GM12878 (cell line): ENCODE results near the gene TRAPPC3.

Source experiments
- ATF3 ChIP-seq: IDR thresholded peaks from 2 replicates; pipeline ENCODE4 v1.6.1; 2011; ENCODE audit warnings: low read depth, mild to moderate bottlenecking, low read length, moderate library complexity, borderline replicate concordance; ENCODE audit errors: extremely low read depth
- BHLHE40 ChIP-seq, 2 experiments: fragments of 450-650 bp in 1 of 2; IDR thresholded peaks; 2 replicates each; pipeline ENCODE4 v1.6.1; 2011 to 2017; ENCODE audit warnings: low read depth in 2 of 2, borderline replicate concordance in 1 of 2, improper control_type of control experiment in 1 of 2, low read length in 1 of 2, mild to moderate bottlenecking in 1 of 2
- MYC ChIP-seq: IDR thresholded peaks from 2 replicates; pipeline ENCODE4 v1.6.1; 2011; ENCODE audit warnings: mild to moderate bottlenecking, low read length, moderate library complexity, inconsistent platforms; ENCODE audit not compliant: insufficient read depth, insufficient replicate concordance, insufficient read length, severe bottlenecking
- SIX5 ChIP-seq: IDR thresholded peaks from 2 replicates; pipeline ENCODE4 v1.6.1; 2011; ENCODE audit warnings: mild to moderate bottlenecking, low read depth, low read length, moderate library complexity; ENCODE audit not compliant: severe bottlenecking
- TAF1 ChIP-seq: IDR thresholded peaks from 2 replicates; pipeline ENCODE4 v1.6.1; 2011; ENCODE audit warnings: mild to moderate bottlenecking, low read depth, low read length, borderline replicate concordance
- ZNF274 ChIP-seq: IDR thresholded peaks from one replicate; pipeline ENCODE4 v1.8.0; 2011; ENCODE audit not compliant: insufficient read length, insufficient read depth
- ZNF384 ChIP-seq: IDR thresholded peaks from 2 replicates; pipeline ENCODE4 v1.6.1; 2012; ENCODE audit warnings: low read depth, mild to moderate bottlenecking, low read length, improper control_type of control experiment, borderline replicate concordance

DNA sequence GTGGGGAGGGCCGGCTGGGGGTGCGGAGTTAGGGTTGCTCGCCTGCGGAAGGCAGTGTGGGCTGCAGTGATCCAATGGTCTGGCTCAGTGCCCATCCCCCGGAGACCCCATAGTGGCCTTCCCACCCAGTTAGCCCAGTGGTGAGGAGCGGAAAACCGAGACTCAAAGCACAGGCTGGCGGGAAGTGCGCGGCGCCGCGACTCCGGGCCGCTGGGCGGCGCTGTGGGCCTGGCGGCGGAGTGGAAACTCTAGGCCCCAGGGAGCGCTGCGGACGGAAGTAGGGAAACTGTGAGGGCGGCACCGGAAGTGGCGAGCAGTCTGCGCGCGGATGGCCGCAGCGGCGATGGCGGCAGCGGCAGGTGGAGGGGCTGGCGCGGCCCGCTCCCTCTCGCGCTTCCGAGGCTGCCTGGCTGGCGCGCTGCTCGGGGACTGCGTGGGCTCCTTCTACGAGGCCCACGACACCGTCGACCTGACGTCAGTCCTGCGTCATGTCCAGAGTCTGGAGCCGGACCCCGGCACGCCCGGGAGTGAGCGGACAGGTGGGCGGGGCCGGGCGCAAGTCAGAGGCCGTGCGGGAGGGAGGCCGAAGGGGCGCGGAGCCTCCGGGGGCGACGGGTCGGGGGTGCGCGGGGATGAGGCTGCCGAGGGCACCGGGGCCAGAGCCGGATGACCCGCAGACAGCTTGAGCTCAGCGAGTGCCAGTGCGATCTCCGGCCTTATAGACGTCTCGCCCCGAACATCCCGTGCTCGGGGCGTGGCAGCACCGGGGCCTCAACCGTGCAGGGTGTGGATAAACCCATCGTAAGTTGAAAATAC lies 60.5 kb downstream of the TRAPPC3 start, which contains the start of gene ADPRS:
- no peak; the same call in 1 of the 2 replicates for TF ChIP-seq ATF3
- peak; percentile 50 for TF ChIP-seq SIX5
- TF ChIP-seq ZNF274: no peak
- TF ChIP-seq ZNF384: no peak
- peak; percentile 73 for TF ChIP-seq MYC
- peak; percentile 98 for TF ChIP-seq TAF1
- TF ChIP-seq BHLHE40 (IDR thresholded peaks at IDR 0.05; ENCODE audit: borderline replicate concordance in 1 of 2, low read depth in 2 of 2, low read length in 1 of 2): peak; percentile 40 to 83; a peak in 3 of 4 replicates
